K562 (cell line): ENCODE data around the gene CYP4B1. TPM values are rescaled to one million over a fixed set of nuclear protein-coding genes. Genes with fewer than 3 reads are reported as not detected.

ENCODE experiments used
- ATAC-seq: fragments of 200-7000 bp; cut with Tn5 transposase; 3 replicates; pipeline ENCODE4 v1.9.1; 2020; ENCODE audit warnings: moderate library complexity
- BruUV-seq: library from RNA; stranded (reverse); fragments of 400-500 nt; replicated peaks from 2 replicates; lab custom pipeline; 2021; lab: Mats Ljungman, UMichigan
- CTCF ChIA-PET: fragments of 300-600 bp; formaldehyde crosslinking; extraction: SDS; loops from one replicate; lab custom pipeline; 2021; ENCODE audit warnings: low intra/inter-chr PET ratio; lab: Yijun Ruan, JAX
- POLR2A ChIA-PET: fragments of 300-600, 350-650 bp; sonication (Branson Sonifier 250); formaldehyde crosslinking; extraction: SDS; loops from one replicate; lab custom pipeline; 2021; ENCODE audit warnings: antibody characterized with exemption, inconsistent platforms; lab: Yijun Ruan, JAX
- DNase-seq, 4 experiments: peaks; one replicate each; pipeline versions ENCODE4 v3.0.0 to v3.0.0-alpha.2; 2011 to 2018; ENCODE audit warnings: low spot score in 3 of 4, mixed read lengths in 3 of 4; ENCODE audit errors: extremely low read depth in 1 of 4
- FAIRE-seq: peaks from 2 replicates; lab custom pipeline; 2011; peaks lifted over from hg19 to GRCh38; lab: Jason Lieb, UNC
- H2AFZ ChIP-seq: 2 replicates; pipeline ENCODE4 v1.6.0; 2011; ENCODE audit warnings: low read depth, low read length, control low read depth, inconsistent platforms
- H3K27ac ChIP-seq: fragments of 200-600 bp; 3 replicates; pipeline ENCODE4 v1.8.0; 2011; ENCODE audit warnings: low read depth, mild to moderate bottlenecking, control low read depth, inconsistent platforms, low read length, moderate library complexity, mixed read lengths; ENCODE audit errors: extremely low read depth
- H3K27me3 ChIP-seq, 2 experiments: fragments of 300-600 bp in 1 of 2; 2 replicates in 1 of 2; 3 replicates in 1 of 2; pipeline versions ENCODE4 v1.6.0 to v1.8.0; 2011; ENCODE audit warnings: inconsistent platforms in 2 of 2, low read length in 2 of 2, mild to moderate bottlenecking in 1 of 2, mixed read lengths in 1 of 2, moderate library complexity in 1 of 2; ENCODE audit not compliant: control insufficient read depth in 2 of 2, insufficient read depth in 2 of 2
- H3K36me3 ChIP-seq: fragments of 300-600 bp; 3 replicates; pipeline ENCODE4 v1.8.0; 2011; ENCODE audit warnings: mild to moderate bottlenecking, low read length, inconsistent platforms; ENCODE audit not compliant: control insufficient read depth, insufficient read depth
- H3K4me1 ChIP-seq, 2 experiments: fragments of 200-600 bp in 1 of 2; replicated peaks in 1 of 2; 2 replicates in 1 of 2; 3 replicates in 1 of 2; pipeline versions ENCODE4 v1.5.1 to v1.8.0; 2011; ENCODE audit warnings: inconsistent platforms in 2 of 2, low read length in 2 of 2, mild to moderate bottlenecking in 1 of 2, mixed read lengths in 1 of 2, moderate library complexity in 1 of 2; ENCODE audit not compliant: control insufficient read depth in 2 of 2, insufficient read depth in 2 of 2
- H3K4me2 ChIP-seq: 2 replicates; pipeline ENCODE4 v1.6.1; 2011; ENCODE audit warnings: low read length, control low read depth, inconsistent platforms, mixed read lengths; ENCODE audit not compliant: insufficient read depth
- H3K4me3 ChIP-seq: fragments of 200-600 bp; sonication (generic), shearing (Covaris generic); 2 replicates; pipeline ENCODE4 v1.5.1; 2016; ENCODE audit warnings: control low read depth, inconsistent platforms
- H3K79me2 ChIP-seq: fragments of 200-600 bp; 3 replicates; pipeline ENCODE4 v1.8.0; 2011; ENCODE audit warnings: low read length, inconsistent platforms; ENCODE audit not compliant: control insufficient read depth, insufficient read depth
- H3K9ac ChIP-seq, 2 experiments: 2 replicates each; pipeline versions ENCODE4 v1.6.0 to v1.6.1; 2011; ENCODE audit warnings: low read depth in 2 of 2, low read length in 2 of 2, control low read depth in 1 of 2, inconsistent platforms in 1 of 2, mild to moderate bottlenecking in 1 of 2, mixed read lengths in 1 of 2; ENCODE audit not compliant: insufficient read depth in 1 of 2
- H3K9me1 ChIP-seq: one replicate; pipeline ENCODE4 v1.6.0; 2011; ENCODE audit warnings: inconsistent platforms, mild to moderate bottlenecking, low read length, moderate library complexity; ENCODE audit not compliant: control insufficient read depth, insufficient read depth
- H3K9me3 ChIP-seq: replicated peaks from 2 replicates; pipeline ENCODE4 v1.5.1; 2011; ENCODE audit warnings: low read depth, low read length, inconsistent platforms; ENCODE audit not compliant: control insufficient read depth, insufficient read depth
- H4K20me1 ChIP-seq: replicated peaks from 2 replicates; pipeline ENCODE4 v1.6.1; 2011; ENCODE audit warnings: low read length, inconsistent platforms, mixed read lengths; ENCODE audit not compliant: control insufficient read depth, insufficient read depth
- BCOR ChIP-seq: fragments of 450-650 bp; IDR thresholded peaks from 2 replicates; pipeline ENCODE4 v1.6.1; 2016
- BRF1 ChIP-seq: IDR thresholded peaks from 3 replicates; pipeline ENCODE4 v1.6.1; 2011; ENCODE audit warnings: borderline replicate concordance, mild to moderate bottlenecking; ENCODE audit not compliant: insufficient read length; ENCODE audit errors: extremely low read depth
- HDAC2 ChIP-seq: fragments of 450-650 bp; IDR thresholded peaks from 2 replicates; pipeline ENCODE4 v1.6.1; 2016; ENCODE audit warnings: mild to moderate bottlenecking
- HDAC8 ChIP-seq: fragments of 450-650 bp; IDR thresholded peaks from 2 replicates; pipeline ENCODE4 v1.6.1; 2016; ENCODE audit warnings: mild to moderate bottlenecking, missing genetic modification characterization, moderate library complexity, missing compliant biosample characterization
- HMBOX1 ChIP-seq: sonication (generic); IDR thresholded peaks from 2 replicates; pipeline ENCODE4 v1.6.1; 2016
- L3MBTL2 ChIP-seq: fragments of 450-650 bp; IDR thresholded peaks from 2 replicates; pipeline ENCODE4 v1.6.1; 2016; ENCODE audit warnings: mild to moderate bottlenecking, moderate library complexity
- MAX ChIP-seq: sonication (generic); formaldehyde crosslinking; IDR thresholded peaks from 2 replicates; pipeline ENCODE4 v1.9.0; 2022; ENCODE audit warnings: mild to moderate bottlenecking, missing genetic modification reagents
- MCM5 ChIP-seq: fragments of 450-650 bp; IDR thresholded peaks from 2 replicates; pipeline ENCODE4 v1.6.1; 2016; ENCODE audit warnings: low read depth
- NFXL1 ChIP-seq: fragments of 450-650 bp; formaldehyde crosslinking; IDR thresholded peaks from 2 replicates; pipeline ENCODE4 v1.4.0; 2021; ENCODE audit warnings: mild to moderate bottlenecking
- NRF1 ChIP-seq, 2 experiments: fragments of 450-650 bp; IDR thresholded peaks in 1 of 2; conservative IDR thresholded peaks in 1 of 2; 2 replicates each; pipeline ENCODE4 v1.6.1; 2014; ENCODE audit warnings: mild to moderate bottlenecking in 2 of 2
- SP1 ChIP-seq: sonication (generic); formaldehyde crosslinking; IDR thresholded peaks from 2 replicates; pipeline ENCODE4 v1.8.1; 2022; ENCODE audit warnings: mild to moderate bottlenecking, missing genetic modification reagents
- TAL1 ChIP-seq: fragments of 450-650 bp; IDR thresholded peaks from 2 replicates; pipeline ENCODE4 v1.6.1; 2016; ENCODE audit warnings: mild to moderate bottlenecking
- YY1 ChIP-seq, 3 experiments: IDR thresholded peaks; 2 replicates each; pipeline ENCODE4 v1.6.1; 2011; ENCODE audit warnings: low read length in 2 of 3, mild to moderate bottlenecking in 2 of 3, moderate library complexity in 2 of 3, borderline replicate concordance in 1 of 3, control low read depth in 1 of 3, low read depth in 1 of 3; ENCODE audit not compliant: insufficient read depth in 3 of 3, insufficient replicate concordance in 2 of 3, control insufficient read depth in 1 of 3, insufficient read length in 1 of 3; ENCODE audit errors: extremely low read depth in 1 of 3
- ZNF165 ChIP-seq: fragments of 250-450 bp; sonication (Bioruptor Pico); IDR thresholded peaks from 2 replicates; pipeline ENCODE4 v1.4.0; 2020; ENCODE audit warnings: borderline replicate concordance
- ZNF282 ChIP-seq: sonication (generic); formaldehyde crosslinking; IDR thresholded peaks from 2 replicates; pipeline ENCODE4 v1.8.1; 2023; ENCODE audit warnings: missing genetic modification reagents
- ZNF3 ChIP-seq: fragments of 250-450 bp; sonication (Bioruptor Pico); IDR thresholded peaks from 2 replicates; pipeline ENCODE4 v1.5.0; 2021; ENCODE audit warnings: mild to moderate bottlenecking, moderate library complexity
- WGBS: fragments of 100-300 bp; shearing (Covaris generic); methylation state at CpG from one replicate; pipeline ENCODE4 v1.1.6; 2016; ENCODE audit warnings: low coverage, mixed read lengths; ENCODE audit not compliant: insufficient coverage; ENCODE audit errors: missing lambda C conversion rate; 5-methylcytosine and 5-hydroxymethylcytosine counted together
- in situ Hi-C: fragments of 300-500 bp; cut with MboI; formaldehyde crosslinking; loops from 4 replicates; pipeline ENCODE4 v1.15.0; 2018; ENCODE audit warnings: inconsistent platforms, mixed read lengths
- intact Hi-C: fragments of 100-400 bp; cut with micrococcal nuclease; formaldehyde crosslinking; loops from 2 replicates; pipeline ENCODE4 v1.14.2; 2022
- polyA plus RNA-seq, 8 experiments: library from polyadenylated mRNA; depleted of rRNA in 4 of 8; stranded (reverse) in 5 of 8; unstranded in 3 of 8; fragments of >200 nt; fragmentation: Nextera tagmentation in 2 of 8; fragmentation: Illumina TruSeq in 1 of 8; extraction: Ambion mirVana in 2 of 8; extraction: Trizol in 1 of 8; gene quantifications; 2 replicates each; pipeline versions ENCODE4 v1.2.1 to v1.2.3, GENCODE V29; 2011 to 2014; ENCODE audit warnings: inconsistent platforms in 1 of 8, missing spikeins in 1 of 8
- total RNA-seq, 7 experiments: library from RNA; depleted of rRNA in 6 of 7; stranded (reverse); fragments of >200 nt in 6 of 7; fragmentation: Illumina TruSeq in 2 of 7; extraction: Trizol in 2 of 7; gene quantifications; 2 replicates each; pipeline versions ENCODE4 v1.2.1 to v1.2.3, GENCODE V29; 2011 to 2021; ENCODE audit warnings: low replicate concordance in 1 of 7

CYP4B1 gene
- total and polyA plus RNA-seq, 9 of the 15 experiments (the other 6 are each of a cell fraction or from before 2014, with no cell fraction given) = 0.69 TPM; not detected in 8

GRCh38 chr1:46819335-46819734 is 20.5 kb downstream of the CYP4B1 start:
- intact Hi-C loops = no loop called here
- 0% methylated on average over 1 of the region's 1 CpG for WGBS
- Histone ChIP-seq H3K4me1 (no peaks in the 10 kb centered on the region), H2AFZ (no peak overlapping the region), H3K36me3 (no peaks in the 10 kb centered on the region), H3K9me3 (no peaks in the 10 kb centered on the region), H3K9ac (no peak overlapping the region), H3K79me2 (no peaks in the 10 kb centered on the region), H3K4me3 (no peak overlapping the region), H3K27me3 (no peaks in the 10 kb centered on the region; a peak in 1 of 5 replicates), H3K9me1 (no peaks in the 10 kb centered on the region), H4K20me1 (no peaks in the 10 kb centered on the region), H3K27ac (no peak overlapping the region), H3K4me2 (no peak overlapping the region)
- BruUV-seq = no TSS peak
- in situ Hi-C loops = no loop called here
- DNase-seq (no peak), FAIRE-seq (no peak), ATAC-seq (no peak)
- ChIA-PET POLR2A (no interaction called here), CTCF (no interaction called here)
- no peak for TF ChIP-seq ZNF165 (CRISPR knock-in tag)
- TF ChIP-seq BCOR = no peak
- no peak for TF ChIP-seq MCM5
- no peak for TF ChIP-seq HMBOX1
- no peak for TF ChIP-seq HDAC2
- no peak for TF ChIP-seq MAX (CRISPR knock-in tag)
- TF ChIP-seq ZNF282 (CRISPR knock-in tag) = no peak
- TF ChIP-seq NFXL1 (CRISPR knock-in tag) = no peak
- no peak for TF ChIP-seq ZNF3 (CRISPR knock-in tag)
- TF ChIP-seq L3MBTL2 = no peak
- no peak for TF ChIP-seq BRF1
- TF ChIP-seq NRF1 (conservative IDR thresholded peaks at IDR 0.05 in 1 of 2, IDR thresholded peaks at IDR 0.05 in 1 of 2) = no peak
- TF ChIP-seq HDAC8 (tag) = no peak
- no peak for TF ChIP-seq YY1 (IDR thresholded peaks at IDR 0.05; ENCODE audit: borderline replicate concordance in 1 of 3, control insufficient read depth in 1 of 3, extremely low read depth in 1 of 3, insufficient read depth in 3 of 3, insufficient read length in 1 of 3, insufficient replicate concordance in 2 of 3, low read depth in 1 of 3, low read length in 2 of 3)
- TF ChIP-seq SP1 (CRISPR knock-in tag) = no peak
- TF ChIP-seq TAL1 = no peak
